ENCODE measurements around the gene PLRG1.
A peak's percentile ranks its signal among the peaks of the same experiment; 100 is the strongest.
"Not testable (repeated sequence)": the region's sequence is repeated elsewhere in the genome, so short reads cannot be mapped to it uniquely, and the experiment has no call there.

PLRG1 gene

GRCh38 chr4:154549894-154550790 lies at the start of gene PLRG1:
PLRG1 (minus strand) TSS chr4:154550400; CDS start chr4:154550308, 92 bp downstream.
- DNase-seq, result peak; percentile 39

DNA sequence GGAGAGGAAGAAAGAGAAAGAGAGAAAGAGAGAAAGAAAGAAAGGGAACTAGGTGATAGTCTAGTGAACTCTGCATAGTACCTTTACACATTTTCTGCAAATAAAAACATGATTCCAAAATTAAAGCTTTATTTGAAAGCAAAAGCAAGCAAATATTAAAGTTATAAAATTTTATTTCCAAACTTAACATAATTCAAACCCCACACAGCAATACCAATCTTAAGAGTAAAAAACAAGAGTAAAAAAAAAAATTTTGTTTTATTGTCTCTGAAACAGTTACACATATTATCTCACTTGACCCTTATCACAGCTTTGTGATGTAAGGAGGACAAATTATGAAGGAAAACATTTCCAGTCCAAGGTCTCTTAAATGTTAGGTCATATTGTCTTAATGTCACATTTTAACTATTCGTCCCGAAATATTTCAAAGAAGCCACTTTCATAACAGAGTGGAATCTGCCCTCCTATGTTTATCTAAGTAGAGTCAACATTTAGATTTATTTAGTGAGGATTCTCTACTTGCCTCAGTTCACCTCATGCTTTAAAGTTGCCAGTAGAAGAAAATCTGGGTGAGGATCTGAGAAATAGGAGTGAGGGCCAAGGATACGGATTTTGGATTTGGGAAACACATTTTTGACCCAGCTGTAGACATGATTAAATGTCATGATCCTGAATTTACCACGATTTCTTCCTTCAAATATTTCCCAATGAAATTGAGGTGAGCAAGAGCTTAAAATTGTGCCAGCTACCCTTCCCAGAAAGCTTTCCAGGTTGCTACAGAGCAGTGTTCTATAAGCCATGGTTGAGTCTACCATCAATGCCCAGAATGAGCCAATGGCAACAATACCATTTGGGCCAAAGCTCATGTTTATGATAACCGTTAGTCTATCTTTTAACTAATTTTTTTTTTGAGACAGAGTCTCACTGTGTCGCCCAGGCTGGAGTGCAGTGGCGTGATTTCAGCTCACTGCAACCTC lies 47.9 kb upstream of the PLRG1 start:
- no peak for DNase-seq

DNA sequence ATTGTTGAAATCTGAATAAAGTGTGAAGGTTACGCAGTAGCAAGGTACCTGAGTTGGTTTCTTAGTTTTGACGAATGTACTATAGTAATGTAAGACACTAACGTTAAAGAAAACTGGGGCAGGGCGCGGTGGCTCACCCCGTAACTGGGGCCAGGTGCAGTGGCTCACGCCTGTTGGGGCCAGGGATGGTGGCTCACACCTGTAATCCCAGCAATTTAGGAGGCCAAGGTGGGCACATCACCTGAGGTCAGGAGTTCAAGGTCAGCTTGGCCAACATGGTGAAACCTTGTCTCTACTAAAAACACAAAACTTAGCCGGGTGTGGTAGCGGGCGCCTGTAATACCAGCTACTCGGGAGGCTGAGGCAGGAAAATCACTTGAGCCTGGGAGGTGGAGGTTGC lies 47.1 kb upstream of the PLRG1 start:
- not testable (repeated sequence) for DNase-seq

GRCh38 chr4:154595807-154596206 lies 45.6 kb upstream of the PLRG1 start:
- DNase-seq, result no peak

DNA sequence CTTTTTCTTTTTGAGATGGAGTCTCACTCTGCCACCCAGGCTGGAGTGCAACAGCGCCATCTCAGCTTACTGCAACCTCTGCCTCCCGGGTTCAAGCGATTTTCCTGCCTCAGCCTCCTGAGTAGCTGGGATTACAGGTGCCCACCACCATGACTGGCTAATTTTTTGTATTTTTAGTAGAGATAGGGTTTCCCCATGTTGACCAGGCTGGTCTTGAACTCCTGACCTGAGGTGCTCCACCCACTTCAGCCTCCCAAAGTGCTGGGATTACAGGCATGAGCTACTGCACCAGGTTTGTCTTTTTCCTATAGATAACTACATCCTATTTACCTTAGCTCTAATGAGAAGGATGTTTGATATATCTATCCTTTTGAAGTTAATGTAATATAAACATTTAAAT lies 44.1 kb upstream of the PLRG1 start:
- not testable (repeated sequence) for DNase-seq

DNA sequence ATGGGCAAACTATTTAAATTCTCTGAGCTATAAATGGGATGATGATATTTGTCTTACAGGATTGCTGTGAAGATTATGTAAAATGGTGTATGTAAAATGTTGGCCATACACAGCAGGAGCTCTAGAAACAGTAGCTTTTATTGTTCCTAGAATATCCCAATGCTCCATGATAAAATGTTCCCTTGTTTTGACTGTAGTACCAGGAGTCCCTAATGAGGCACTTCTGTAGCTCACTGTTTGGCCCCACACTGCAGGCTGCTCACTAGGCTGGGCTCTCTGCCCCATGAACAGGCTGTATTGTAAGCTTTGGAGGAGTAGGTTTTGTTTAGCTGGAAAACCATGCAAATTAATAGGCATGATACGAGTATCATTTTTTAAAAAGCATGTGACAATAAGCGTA lies 43.7 kb upstream of the PLRG1 start:
- no peak for DNase-seq

DNA sequence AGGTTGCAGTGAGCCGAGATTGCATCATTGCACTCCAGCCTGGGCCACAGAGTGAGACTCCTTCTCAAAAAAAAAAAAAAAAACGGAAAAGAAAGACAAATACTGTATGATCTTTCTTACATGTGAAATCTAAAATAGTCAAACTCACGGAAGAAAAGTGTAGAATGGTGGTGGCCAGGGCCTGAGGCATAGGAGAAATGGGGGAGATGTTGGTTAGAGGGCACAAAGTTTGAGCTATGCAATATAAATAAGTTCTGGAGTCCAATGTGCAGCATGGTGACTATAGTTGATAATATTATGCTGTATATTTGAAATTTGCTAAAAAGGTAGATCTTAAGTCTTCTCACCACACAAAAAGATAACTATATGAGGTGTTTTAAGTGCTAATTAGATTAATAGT lies 41.7 kb upstream of the PLRG1 start:
- DNase-seq, result no peak

DNA sequence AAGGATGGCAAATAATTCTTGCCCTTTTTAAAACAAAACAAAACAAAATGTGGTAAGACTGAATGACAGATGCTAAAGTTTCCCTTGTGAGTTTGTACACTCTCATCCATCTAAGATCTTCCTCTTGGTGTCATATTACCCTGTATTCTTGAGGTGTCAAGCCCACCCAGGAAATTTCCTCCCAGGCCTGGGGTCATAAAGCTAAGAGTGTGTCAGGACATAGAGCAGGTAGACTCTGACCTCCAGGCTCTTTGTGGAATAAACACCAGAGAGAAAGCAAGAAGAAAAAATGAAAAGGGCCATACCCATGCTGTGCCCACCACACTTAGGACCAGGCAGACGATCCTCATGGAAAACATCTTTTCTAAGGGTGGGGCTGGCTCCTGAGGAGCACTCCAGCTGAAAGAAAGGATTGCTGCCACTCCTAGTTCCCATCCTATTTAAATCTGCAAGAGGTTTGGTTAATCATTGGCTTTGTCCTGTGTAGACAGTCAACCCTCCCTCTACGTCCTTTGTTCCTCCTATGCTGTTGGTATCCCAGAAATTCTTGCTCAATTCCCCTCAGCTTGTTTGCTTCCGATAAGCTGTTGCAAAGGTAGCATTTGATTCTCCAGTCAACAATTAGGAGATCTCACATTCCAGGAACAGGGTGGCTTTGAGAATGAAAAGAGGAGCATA lies 40.3 kb upstream of the PLRG1 start, which contains the start of gene FGA:
FGA (minus strand) TSS at position 414 of the 678 bp plus-strand sequence; CDS start at position 359, 55 bp downstream.
- no peak for DNase-seq

GRCh38 chr4:154589296-154590197 lies 39.3 kb upstream of the PLRG1 start:
- DNase-seq, result no peak

- no peak for DNase-seq
These were observed 38.0 kb upstream of the PLRG1 start for GRCh38 chr4:154588198-154588597.

- DNase-seq, result no peak
These were observed 36.3 kb upstream of the PLRG1 start for GRCh38 chr4:154586296-154587033.

DNA sequence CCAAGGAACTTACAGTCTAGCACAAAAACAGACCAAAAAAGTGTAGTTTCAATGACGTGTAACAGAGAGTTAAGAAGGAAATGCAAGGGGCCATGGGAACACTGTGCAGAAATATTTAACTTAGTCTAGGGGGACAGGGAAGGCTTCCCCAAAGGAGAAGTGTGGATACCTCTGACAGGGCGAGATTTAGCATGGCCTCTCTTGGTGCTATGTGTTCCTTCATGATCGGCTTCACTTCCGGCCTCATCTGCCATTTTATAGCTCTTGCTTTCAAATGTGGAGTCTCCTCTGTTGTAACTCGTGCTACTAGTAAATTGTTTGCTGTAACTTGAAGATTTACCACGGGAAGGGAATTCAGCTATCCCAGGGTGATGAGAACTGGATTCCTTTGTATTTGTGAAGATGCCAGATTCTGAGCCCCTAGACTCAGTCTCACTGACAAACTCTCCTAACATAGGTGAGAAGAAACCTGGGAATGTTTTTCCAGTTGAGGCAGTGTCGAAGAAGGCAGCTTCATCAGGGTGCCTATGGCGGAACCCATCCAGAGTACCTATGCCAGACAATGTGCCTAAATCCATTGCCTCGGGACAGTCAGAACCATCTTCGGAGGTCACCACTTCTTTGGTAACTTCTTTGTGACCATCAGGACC lies 35.3 kb upstream of the PLRG1 start:
- DNase-seq, result no peak

DNA sequence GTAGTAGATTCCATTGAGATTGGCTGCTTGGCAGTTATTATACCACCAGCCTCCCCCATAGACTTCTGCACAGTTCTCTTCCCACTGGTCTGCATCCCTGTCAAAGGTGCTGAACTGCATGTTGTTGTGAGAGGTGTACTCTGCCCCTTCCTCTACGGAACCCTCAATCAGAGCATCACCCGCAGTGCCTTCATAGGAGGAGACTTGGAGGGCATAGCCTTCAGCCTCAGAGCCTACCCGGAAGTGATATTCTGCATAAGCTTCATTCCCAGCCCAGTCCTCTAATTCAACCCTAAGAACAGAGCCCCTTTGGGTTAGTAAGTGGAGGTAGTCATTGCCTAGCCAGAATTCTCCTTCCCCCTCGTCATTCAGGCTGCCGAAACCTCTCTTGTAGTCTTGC lies 34.1 kb upstream of the PLRG1 start:
- DNase-seq, result no peak

GRCh38 chr4:154583677-154584076 lies 33.5 kb upstream of the PLRG1 start:
- DNase-seq, result no peak

DNA sequence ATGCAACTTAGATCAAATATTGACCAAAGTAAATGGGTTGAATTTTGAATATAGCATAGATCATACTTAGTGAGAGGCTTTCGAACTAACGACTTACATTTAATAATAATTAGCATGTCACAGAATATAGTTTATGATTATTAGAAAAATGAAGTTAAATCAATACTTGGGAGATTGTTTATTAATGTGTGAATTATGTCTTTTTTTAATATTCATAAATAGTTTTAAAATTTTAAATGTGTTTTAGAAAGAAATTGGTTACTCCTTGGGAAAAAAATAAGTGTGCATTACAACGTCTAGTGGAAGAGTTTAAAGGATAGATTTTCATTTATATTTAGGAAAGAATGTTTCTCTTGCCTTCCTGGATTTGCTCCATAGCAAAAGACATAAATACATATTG lies 33.0 kb upstream of the PLRG1 start:
- DNase-seq, result no peak

DNA sequence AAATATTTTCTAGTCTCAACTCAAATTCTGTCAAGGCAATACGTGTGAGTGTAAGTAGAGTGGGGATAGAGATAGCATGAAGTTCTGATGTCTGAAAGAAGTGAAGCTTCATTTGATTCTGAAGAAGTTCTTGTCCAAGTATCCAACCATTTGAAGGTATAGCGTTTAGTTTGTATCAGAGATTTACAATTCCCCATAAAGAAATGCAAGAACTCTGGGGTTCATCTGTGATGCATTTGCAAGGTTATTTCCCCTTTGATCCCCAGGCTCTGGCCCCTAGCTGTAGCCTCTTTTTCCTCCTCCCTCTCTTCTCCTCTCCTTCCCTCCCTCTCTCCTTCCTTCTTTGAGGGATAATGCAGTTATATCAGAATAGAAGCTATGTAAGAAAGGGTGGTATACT lies 32.5 kb upstream of the PLRG1 start:
- DNase-seq, result no peak

DNA sequence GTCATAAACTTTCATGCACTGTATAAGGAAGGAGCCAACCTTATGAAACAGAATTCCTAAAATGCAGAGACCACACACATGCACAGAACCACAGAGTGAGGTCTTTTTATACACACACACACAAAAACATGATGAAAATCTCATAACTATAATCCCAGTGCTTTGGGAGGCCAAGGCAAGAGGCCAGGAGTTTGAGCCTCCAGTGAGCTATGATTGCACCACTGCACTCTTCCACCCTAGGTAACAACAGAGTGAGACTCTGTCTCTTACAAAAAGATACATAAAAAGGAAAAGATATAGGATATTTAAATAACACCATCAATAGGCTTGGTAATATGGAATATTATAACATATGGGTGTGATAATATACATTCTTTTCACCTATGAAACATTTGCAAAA lies 29.7 kb upstream of the PLRG1 start:
- no peak for DNase-seq

- DNase-seq, result no peak
These were observed 28.7 kb upstream of the PLRG1 start for GRCh38 chr4:154578919-154579318.

GRCh38 chr4:154577324-154577723 lies 27.1 kb upstream of the PLRG1 start:
- no peak for DNase-seq

DNA sequence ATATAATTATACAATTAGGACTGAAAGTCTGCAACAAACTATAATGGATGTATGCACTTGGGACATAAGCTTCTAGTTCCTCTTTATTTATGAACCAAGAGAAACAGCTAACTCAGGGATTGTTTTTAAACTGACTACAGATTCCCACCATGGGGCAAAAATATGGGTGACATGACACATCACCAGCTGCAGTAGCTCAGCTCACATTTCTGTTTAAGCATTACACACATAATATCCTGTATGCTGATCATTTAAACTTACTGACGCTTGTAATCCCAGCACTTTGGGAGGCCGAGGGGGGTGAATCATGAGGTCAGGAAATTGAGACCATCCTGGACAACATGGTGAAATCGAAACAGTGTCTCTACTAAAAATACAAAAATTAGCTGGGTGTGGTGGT lies 24.1 kb upstream of the PLRG1 start:
- DNase-seq, result no peak
